Upper lobe of right lung (tissue), 1 donor: ENCODE data around the gene SHPK. TPM values are rescaled to one million over a fixed set of nuclear protein-coding genes. Genes with fewer than 3 reads are reported as not detected.
"Not testable (repeated sequence)": the region's sequence is repeated elsewhere in the genome, so short reads cannot be mapped to it uniquely, and the experiment has no call there.

ENCODE experiments used
- ATAC-seq: fragments of 200-7000 bp; cut with Tn5 transposase; one replicate; pipeline ENCODE4 v1.9.1; 2020; ENCODE audit warnings: mild to moderate bottlenecking, moderate library complexity
- DNase-seq: peaks from one replicate; pipeline ENCODE4 v3.0.0-alpha.2; 2020
- H3K27ac ChIP-seq: fragments of 200-600 bp; one replicate; pipeline ENCODE4 v1.8.0; 2022
- H3K27me3 ChIP-seq: fragments of 200-600 bp; one replicate; pipeline ENCODE4 v1.8.0; 2022; ENCODE audit warnings: mild to moderate bottlenecking
- H3K36me3 ChIP-seq: fragments of 200-600 bp; one replicate; pipeline ENCODE4 v1.8.0; 2022
- H3K4me1 ChIP-seq: fragments of 200-600 bp; one replicate; pipeline ENCODE4 v1.8.0; 2022
- H3K4me3 ChIP-seq: fragments of 200-600 bp; one replicate; pipeline ENCODE4 v1.8.0; 2022; ENCODE audit warnings: mild to moderate bottlenecking
- H3K9me3 ChIP-seq: fragments of 200-600 bp; one replicate; pipeline ENCODE4 v1.8.0; 2022
- CTCF ChIP-seq: fragments of 200-600 bp; IDR thresholded peaks from one replicate; pipeline ENCODE4 v1.8.0; 2022; ENCODE audit warnings: antibody characterized with exemption
- intact Hi-C: fragments of 100-400 bp; cut with DNase I; formaldehyde crosslinking; loops from one replicate; pipeline ENCODE4 v1.11.0; 2022
- total RNA-seq: library from RNA; stranded (reverse); fragmentation: NEBNext Ultra II Directional; extraction: Animal tissue kit (Norgen Biotek cat#: 25700); gene quantifications from one replicate; pipeline ENCODE4 v1.2.1, GENCODE V29; 2021
- donor health status: DM: no; HTN: yes; CAD: no; lungs with severe emphysema.

The SHPK gene
- total RNA-seq, 1 donor from 2014 or later = 10.4 TPM

GRCh38 chr17:3590768-3591167 is 45.3 kb downstream of the SHPK start:
- no peaks in the 10 kb centered on the region for H3K27me3 ChIP-seq
- no peak for TF ChIP-seq CTCF
- ATAC-seq (no peak), DNase-seq (no peak)
- intact Hi-C loops = no loop called here
- H3K27ac ChIP-seq = no peak overlapping the region
- no peaks in the 10 kb centered on the region for H3K9me3 ChIP-seq
- H3K4me3 ChIP-seq = no peak overlapping the region
- H3K4me1 ChIP-seq = no peaks in the 10 kb centered on the region
- H3K36me3 ChIP-seq = peaks cover 25% of the 10 kb centered on the region

GRCh38 chr17:3590231-3590630 is 45.8 kb downstream of the SHPK start:
- H3K27me3 ChIP-seq = no peaks in the 10 kb centered on the region
- ATAC-seq (no peak), DNase-seq (no peak)
- H3K27ac ChIP-seq = no peak overlapping the region
- no peak for TF ChIP-seq CTCF
- intact Hi-C loops = no loop called here
- H3K4me3 ChIP-seq = no peak overlapping the region
- no peaks in the 10 kb centered on the region for H3K9me3 ChIP-seq
- no peaks in the 10 kb centered on the region for H3K4me1 ChIP-seq
- peaks cover 25% of the 10 kb centered on the region for H3K36me3 ChIP-seq

GRCh38 chr17:3589784-3590183 is 46.3 kb downstream of the SHPK start:
- no peak overlapping the region for H3K4me3 ChIP-seq
- H3K27me3 ChIP-seq = no peaks in the 10 kb centered on the region
- DNase-seq (no peak), ATAC-seq (no peak)
- peaks cover 25% of the 10 kb centered on the region for H3K36me3 ChIP-seq
- H3K9me3 ChIP-seq = no peaks in the 10 kb centered on the region
- H3K27ac ChIP-seq = no peak overlapping the region
- intact Hi-C loops = no loop called here
- H3K4me1 ChIP-seq = no peaks in the 10 kb centered on the region
- no peak for TF ChIP-seq CTCF

GRCh38 chr17:3585826-3586225 is 50.2 kb downstream of the SHPK start:
- DNase-seq (no peak), ATAC-seq (no peak)
- intact Hi-C loops = no loop called here
- Histone ChIP-seq H3K4me3 (no peak overlapping the region), H3K27ac (no peak overlapping the region), H3K27me3 (no peaks in the 10 kb centered on the region), H3K36me3 (peaks cover 25% of the 10 kb centered on the region), H3K4me1 (no peaks in the 10 kb centered on the region), H3K9me3 (no peaks in the 10 kb centered on the region)
- TF ChIP-seq CTCF = no peak

GRCh38 chr17:3583456-3583855 is 52.6 kb downstream of the SHPK start:
- ATAC-seq (no peak), DNase-seq (no peak)
- Histone ChIP-seq H3K9me3 (no peaks in the 10 kb centered on the region), H3K27me3 (no peaks in the 10 kb centered on the region), H3K27ac (no peak overlapping the region), H3K36me3 (peaks cover 18% of the 10 kb centered on the region), H3K4me3 (no peak overlapping the region), H3K4me1 (no peaks in the 10 kb centered on the region)
- intact Hi-C loops = no loop called here
- TF ChIP-seq CTCF = no peak

- DNase-seq (peak; percentile 73), ATAC-seq (peak; percentile 83)
- H3K27ac ChIP-seq = no peak overlapping the region
Measured at GRCh38 chr17:3582915-3583314, 53.1 kb downstream of the SHPK start.

GRCh38 chr17:3578667-3579066 is 57.4 kb downstream of the SHPK start:
- intact Hi-C loops, H3K4me1 ChIP-seq, H3K27me3 ChIP-seq, H3K27ac ChIP-seq, DNase-seq, H3K9me3 ChIP-seq, ATAC-seq, H3K4me3 ChIP-seq, H3K36me3 ChIP-seq: not testable (repeated sequence)

More at GRCh38 chr17:3582915-3583314, 53.1 kb downstream of the SHPK start:
- Histone ChIP-seq H3K4me3 (no peak overlapping the region), H3K27me3 (no peaks in the 10 kb centered on the region), H3K36me3 (peaks cover 12% of the 10 kb centered on the region), H3K4me1 (no peaks in the 10 kb centered on the region), H3K9me3 (no peaks in the 10 kb centered on the region)
- TF ChIP-seq CTCF = no peak
- intact Hi-C loops = no loop called here
